RWPE2 (cell line): ENCODE results near the gene MORC2.

Source experiments
- ATAC-seq: fragments of 200-7000 bp; cut with Tn5 transposase; 3 replicates; pipeline ENCODE4 v1.9.1; 2021; ENCODE audit warnings: low read depth
- DNase-seq: peaks from one replicate; pipeline ENCODE4 v3.0.0-alpha.2; 2020; ENCODE audit warnings: low spot score
- H3K27ac ChIP-seq: fragments of 450-650 bp; 2 replicates; pipeline ENCODE4 v1.5.1; 2017; ENCODE audit warnings: mild to moderate bottlenecking; ENCODE audit not compliant: poor library complexity, severe bottlenecking
- H3K27me3 ChIP-seq: fragments of 250-450 bp; sonication (Bioruptor Pico); 2 replicates; pipeline ENCODE4 v1.5.1; 2021; ENCODE audit warnings: mild to moderate bottlenecking, moderate library complexity; ENCODE audit not compliant: insufficient read depth, poor library complexity, severe bottlenecking
- H3K36me3 ChIP-seq: fragments of 250-450 bp; sonication (Bioruptor Pico); 2 replicates; pipeline ENCODE4 v1.5.1; 2020; ENCODE audit warnings: low read depth, mild to moderate bottlenecking, moderate library complexity
- H3K4me1 ChIP-seq: fragments of 250-450 bp; sonication (Bioruptor Pico); 2 replicates; pipeline ENCODE4 v1.5.1; 2021; ENCODE audit warnings: mild to moderate bottlenecking, moderate library complexity; ENCODE audit not compliant: insufficient read depth, poor library complexity, severe bottlenecking
- H3K4me3 ChIP-seq: fragments of 250-450 bp; sonication (Bioruptor Pico); 2 replicates; pipeline ENCODE4 v1.5.1; 2021; ENCODE audit warnings: mild to moderate bottlenecking, moderate library complexity; ENCODE audit not compliant: severe bottlenecking
- H3K9me3 ChIP-seq: fragments of 250-450 bp; sonication (Bioruptor Pico); 2 replicates; pipeline ENCODE4 v1.5.1; 2021; ENCODE audit warnings: mild to moderate bottlenecking, moderate library complexity; ENCODE audit not compliant: severe bottlenecking
- TF ChIP-seq, protein P1 (sequence below): fragments of 450-650 bp; IDR thresholded peaks from one replicate; pipeline ENCODE4 v1.5.1; 2017; ENCODE audit warnings: mild to moderate bottlenecking, moderate library complexity; ENCODE audit not compliant: poor library complexity, severe bottlenecking

MORC2 gene

GRCh38 chr22:30902496-30903357 lies 65.8 kb downstream of the MORC2 start:
- H3K27ac ChIP-seq = no peak overlapping the region
- no peak overlapping the region for H3K4me3 ChIP-seq
- ATAC-seq (no peak), DNase-seq (no peak)
- peaks cover 35% of the 10 kb centered on the region for H3K36me3 ChIP-seq
- no peaks in the 10 kb centered on the region for H3K4me1 ChIP-seq
- no peaks in the 10 kb centered on the region for H3K9me3 ChIP-seq
- no peaks in the 10 kb centered on the region for H3K27me3 ChIP-seq
- TF ChIP-seq, protein P1, sequence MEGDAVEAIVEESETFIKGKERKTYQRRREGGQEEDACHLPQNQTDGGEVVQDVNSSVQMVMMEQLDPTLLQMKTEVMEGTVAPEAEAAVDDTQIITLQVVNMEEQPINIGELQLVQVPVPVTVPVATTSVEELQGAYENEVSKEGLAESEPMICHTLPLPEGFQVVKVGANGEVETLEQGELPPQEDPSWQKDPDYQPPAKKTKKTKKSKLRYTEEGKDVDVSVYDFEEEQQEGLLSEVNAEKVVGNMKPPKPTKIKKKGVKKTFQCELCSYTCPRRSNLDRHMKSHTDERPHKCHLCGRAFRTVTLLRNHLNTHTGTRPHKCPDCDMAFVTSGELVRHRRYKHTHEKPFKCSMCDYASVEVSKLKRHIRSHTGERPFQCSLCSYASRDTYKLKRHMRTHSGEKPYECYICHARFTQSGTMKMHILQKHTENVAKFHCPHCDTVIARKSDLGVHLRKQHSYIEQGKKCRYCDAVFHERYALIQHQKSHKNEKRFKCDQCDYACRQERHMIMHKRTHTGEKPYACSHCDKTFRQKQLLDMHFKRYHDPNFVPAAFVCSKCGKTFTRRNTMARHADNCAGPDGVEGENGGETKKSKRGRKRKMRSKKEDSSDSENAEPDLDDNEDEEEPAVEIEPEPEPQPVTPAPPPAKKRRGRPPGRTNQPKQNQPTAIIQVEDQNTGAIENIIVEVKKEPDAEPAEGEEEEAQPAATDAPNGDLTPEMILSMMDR = no peak

GRCh38 chr22:30894371-30894740 lies 74.2 kb downstream of the MORC2 start:
- Histone ChIP-seq H3K36me3 (peaks cover 88% of the 10 kb centered on the region), H3K27me3 (no peaks in the 10 kb centered on the region), H3K4me1 (no peaks in the 10 kb centered on the region), H3K27ac (no peak overlapping the region), H3K4me3 (no peak overlapping the region), H3K9me3 (no peaks in the 10 kb centered on the region)
- TF ChIP-seq, protein P1 = no peak
- DNase-seq (no peak), ATAC-seq (no peak)

- Histone ChIP-seq H3K4me3 (no peak overlapping the region), H3K27me3 (no peaks in the 10 kb centered on the region), H3K4me1 (no peaks in the 10 kb centered on the region), H3K9me3 (no peaks in the 10 kb centered on the region), H3K36me3 (peaks cover 89% of the 10 kb centered on the region), H3K27ac (no peak overlapping the region)
- TF ChIP-seq, protein P1 = no peak
- ATAC-seq (no peak), DNase-seq (no peak)
Observed at GRCh38 chr22:30893434-30894370, 74.9 kb downstream of the MORC2 start.

- no peak for ATAC-seq
- no peak for DNase-seq
- Histone ChIP-seq H3K36me3 (peaks cover 89% of the 10 kb centered on the region), H3K9me3 (no peaks in the 10 kb centered on the region), H3K4me3 (no peak overlapping the region), H3K27ac (no peak overlapping the region), H3K27me3 (no peaks in the 10 kb centered on the region), H3K4me1 (no peaks in the 10 kb centered on the region)
- TF ChIP-seq, protein P1 = no peak
Observed at GRCh38 chr22:30892731-30893221, 75.8 kb downstream of the MORC2 start.
